ENCODE data around the gene NLRP6. TPM values are rescaled to one million over a fixed set of nuclear protein-coding genes. Genes with fewer than 3 reads are reported as not detected.
A peak's percentile ranks its signal among the peaks of the same experiment; 100 is the strongest.

NLRP6 gene
- total RNA-seq, 1 donor = not detected

DNA sequence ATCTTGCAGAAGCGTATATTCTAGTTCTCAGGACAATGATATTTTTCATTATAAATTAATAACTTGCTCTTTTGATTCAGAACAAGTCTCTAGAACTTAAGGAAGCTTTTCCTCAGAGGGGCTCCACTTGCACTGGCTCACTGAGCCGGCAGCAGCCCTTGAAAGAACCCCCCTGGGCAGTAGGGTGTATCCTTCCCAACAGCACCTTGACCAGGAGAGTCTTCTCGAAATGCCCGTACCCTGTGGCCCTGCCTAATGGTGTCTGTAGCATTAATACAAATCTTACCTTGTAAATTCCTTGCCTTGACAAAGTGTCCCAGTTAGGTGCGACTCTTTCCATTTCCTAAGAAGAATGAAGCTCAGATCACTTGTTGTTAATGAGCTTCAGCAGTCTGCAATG, 27.9 kb upstream of the NLRP6 start:
- Histone ChIP-seq H3K79me2 (ENCODE audit: insufficient read depth, low read length) (peaks cover 2% of the 10 kb centered on the region), H3K36me3 (ENCODE audit: insufficient read depth, low read length) (peaks cover 76% of the 10 kb centered on the region)
- TF ChIP-seq, protein P1, sequence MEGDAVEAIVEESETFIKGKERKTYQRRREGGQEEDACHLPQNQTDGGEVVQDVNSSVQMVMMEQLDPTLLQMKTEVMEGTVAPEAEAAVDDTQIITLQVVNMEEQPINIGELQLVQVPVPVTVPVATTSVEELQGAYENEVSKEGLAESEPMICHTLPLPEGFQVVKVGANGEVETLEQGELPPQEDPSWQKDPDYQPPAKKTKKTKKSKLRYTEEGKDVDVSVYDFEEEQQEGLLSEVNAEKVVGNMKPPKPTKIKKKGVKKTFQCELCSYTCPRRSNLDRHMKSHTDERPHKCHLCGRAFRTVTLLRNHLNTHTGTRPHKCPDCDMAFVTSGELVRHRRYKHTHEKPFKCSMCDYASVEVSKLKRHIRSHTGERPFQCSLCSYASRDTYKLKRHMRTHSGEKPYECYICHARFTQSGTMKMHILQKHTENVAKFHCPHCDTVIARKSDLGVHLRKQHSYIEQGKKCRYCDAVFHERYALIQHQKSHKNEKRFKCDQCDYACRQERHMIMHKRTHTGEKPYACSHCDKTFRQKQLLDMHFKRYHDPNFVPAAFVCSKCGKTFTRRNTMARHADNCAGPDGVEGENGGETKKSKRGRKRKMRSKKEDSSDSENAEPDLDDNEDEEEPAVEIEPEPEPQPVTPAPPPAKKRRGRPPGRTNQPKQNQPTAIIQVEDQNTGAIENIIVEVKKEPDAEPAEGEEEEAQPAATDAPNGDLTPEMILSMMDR (IDR thresholded peaks at IDR 0.05; ENCODE audit: extremely low read depth, low read depth, low read length) = no peak

DNA sequence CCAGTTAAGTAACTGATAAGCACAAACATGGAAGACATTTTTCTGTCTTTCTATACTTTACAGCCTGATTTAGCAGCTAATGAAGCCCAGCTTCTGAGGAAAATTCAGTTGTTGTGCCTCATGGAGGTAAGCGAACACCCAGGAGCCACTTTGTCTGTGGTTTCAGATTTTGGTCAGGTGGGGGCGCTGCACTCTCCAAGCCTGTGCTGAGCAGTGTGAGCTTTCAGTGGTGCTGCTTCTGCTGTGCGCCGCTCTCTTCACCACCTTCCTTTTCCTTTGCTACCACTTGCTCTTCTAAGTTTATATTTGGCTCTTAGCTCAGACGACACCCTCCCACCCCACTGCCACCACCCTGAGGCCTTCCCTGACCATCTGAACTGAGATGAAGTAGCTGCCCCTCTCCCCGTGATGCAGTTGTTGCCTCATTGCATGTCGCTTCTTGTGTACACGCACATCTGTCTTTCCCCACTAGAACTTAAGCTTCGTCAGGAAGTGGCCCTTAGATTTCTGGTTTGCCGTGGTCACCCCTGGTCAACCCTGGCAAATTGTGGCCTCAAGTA, 27.4 kb upstream of the NLRP6 start:
- Histone ChIP-seq H4K20me1 (ENCODE audit: insufficient read depth, low read length) (peaks cover 4% of the 10 kb centered on the region), H3K9me3 (ENCODE audit: low read depth, low read length) (no peaks in the 10 kb centered on the region), H2AFZ (ENCODE audit: low read length) (no peak overlapping the region), H3K4me1 (ENCODE audit: insufficient read depth, low read length) (no peaks in the 10 kb centered on the region), H3K4me3 (ENCODE audit: insufficient read depth, low read length) (no peak overlapping the region), H3K79me2 (ENCODE audit: insufficient read depth, low read length) (no peaks in the 10 kb centered on the region), H3K27me3 (ENCODE audit: insufficient read depth, low read length) (no peaks in the 10 kb centered on the region), H3K36me3 (ENCODE audit: insufficient read depth, low read length) (peaks cover 71% of the 10 kb centered on the region), H3K27ac (ENCODE audit: low read depth, low read length) (no peak overlapping the region), H3K4me2 (ENCODE audit: insufficient read depth, low read length) (no peak overlapping the region)
- DNase-seq (ENCODE audit: insufficient read length, low spot score, missing footprints) = no peak
- TF ChIP-seq, protein P1 (IDR thresholded peaks at IDR 0.05; ENCODE audit: extremely low read depth, low read depth, low read length) = peak; percentile 61

More for the DNA sequence above, 27.9 kb upstream of the NLRP6 start:
- Histone ChIP-seq H3K27ac (ENCODE audit: low read depth, low read length) (no peak overlapping the region), H3K4me1 (ENCODE audit: insufficient read depth, low read length) (no peaks in the 10 kb centered on the region), H3K4me2 (ENCODE audit: insufficient read depth, low read length) (no peak overlapping the region), H4K20me1 (ENCODE audit: insufficient read depth, low read length) (peaks cover 5% of the 10 kb centered on the region), H3K27me3 (ENCODE audit: insufficient read depth, low read length) (no peaks in the 10 kb centered on the region), H3K9me3 (ENCODE audit: low read depth, low read length) (no peaks in the 10 kb centered on the region), H2AFZ (ENCODE audit: low read length) (no peak overlapping the region), H3K4me3 (ENCODE audit: insufficient read depth, low read length) (no peak overlapping the region)
- DNase-seq (ENCODE audit: insufficient read length, low spot score, missing footprints) = no peak

DNA sequence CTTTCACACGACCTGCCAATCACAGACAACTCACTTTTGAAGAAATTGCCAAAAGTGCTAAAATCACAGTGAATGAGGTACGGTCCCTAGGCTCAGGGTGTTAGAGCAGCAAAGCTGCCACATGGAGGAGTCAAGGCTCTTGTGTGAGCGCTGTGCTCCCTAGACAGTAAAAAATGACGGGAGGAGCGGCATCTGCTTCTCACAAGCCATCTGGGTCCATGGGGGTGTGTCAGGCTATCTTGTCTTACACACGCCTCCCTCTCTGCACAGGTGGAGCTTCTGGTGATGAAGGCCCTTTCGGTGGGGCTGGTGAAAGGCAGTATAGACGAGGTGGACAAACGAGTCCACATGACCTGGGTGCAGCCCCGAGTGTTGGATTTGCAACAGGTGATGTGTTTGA, 26.7 kb upstream of the NLRP6 start:
- Histone ChIP-seq H3K27ac (ENCODE audit: low read depth, low read length) (no peak overlapping the region), H3K36me3 (ENCODE audit: insufficient read depth, low read length) (peaks cover 65% of the 10 kb centered on the region), H3K79me2 (ENCODE audit: insufficient read depth, low read length) (no peaks in the 10 kb centered on the region), H2AFZ (ENCODE audit: low read length) (no peak overlapping the region), H4K20me1 (ENCODE audit: insufficient read depth, low read length) (peaks cover 4% of the 10 kb centered on the region), H3K4me1 (ENCODE audit: insufficient read depth, low read length) (no peaks in the 10 kb centered on the region), H3K27me3 (ENCODE audit: insufficient read depth, low read length) (no peaks in the 10 kb centered on the region), H3K9me3 (ENCODE audit: low read depth, low read length) (no peaks in the 10 kb centered on the region), H3K4me3 (ENCODE audit: insufficient read depth, low read length) (no peak overlapping the region), H3K4me2 (ENCODE audit: insufficient read depth, low read length) (no peak overlapping the region)
- TF ChIP-seq, protein P1 (IDR thresholded peaks at IDR 0.05; ENCODE audit: extremely low read depth, low read depth, low read length) = no peak
- no peak for DNase-seq (ENCODE audit: insufficient read length, low spot score, missing footprints)

DNA sequence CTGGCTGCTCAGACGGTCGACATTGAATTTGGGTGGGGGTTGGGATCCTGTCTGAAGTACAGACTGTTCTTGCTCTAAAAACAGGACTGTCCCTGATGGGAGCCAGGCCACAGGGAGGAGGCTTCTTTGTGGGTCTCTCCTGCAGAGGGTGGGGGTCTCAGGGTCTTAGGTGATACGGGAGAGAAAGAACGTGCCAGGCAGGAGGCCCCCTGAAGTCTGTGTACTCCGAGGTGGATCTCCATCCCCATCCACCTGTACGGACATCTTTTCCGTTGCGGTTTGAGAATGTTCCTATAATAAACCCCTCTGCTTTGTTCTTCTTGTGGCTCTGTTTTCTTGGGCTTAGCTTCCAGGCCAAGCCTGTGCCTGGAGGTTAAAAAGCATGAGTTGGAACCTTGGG, 25.5 kb upstream of the NLRP6 start:
- Histone ChIP-seq H2AFZ (ENCODE audit: low read length) (no peak overlapping the region), H3K79me2 (ENCODE audit: insufficient read depth, low read length) (no peaks in the 10 kb centered on the region)

More for the DNA sequence above, 25.5 kb upstream of the NLRP6 start:
- Histone ChIP-seq H3K9me3 (ENCODE audit: low read depth, low read length) (no peaks in the 10 kb centered on the region), H3K36me3 (ENCODE audit: insufficient read depth, low read length) (peaks cover 54% of the 10 kb centered on the region), H3K4me1 (ENCODE audit: insufficient read depth, low read length) (no peaks in the 10 kb centered on the region), H3K27me3 (ENCODE audit: insufficient read depth, low read length) (no peaks in the 10 kb centered on the region), H3K4me2 (ENCODE audit: insufficient read depth, low read length) (no peak overlapping the region), H4K20me1 (ENCODE audit: insufficient read depth, low read length) (peaks cover 4% of the 10 kb centered on the region), H3K27ac (ENCODE audit: low read depth, low read length) (no peak overlapping the region), H3K4me3 (ENCODE audit: insufficient read depth, low read length) (no peak overlapping the region)
- TF ChIP-seq, protein P1 (IDR thresholded peaks at IDR 0.05; ENCODE audit: extremely low read depth, low read depth, low read length) = no peak
- no peak for DNase-seq (ENCODE audit: insufficient read length, low spot score, missing footprints)
